ENCODE results near the gene GRID1. TPM values are rescaled to one million over a fixed set of nuclear protein-coding genes. Genes with fewer than 3 reads are reported as not detected.

The GRID1 gene
- total RNA-seq, 2 donors from 2014 or later: not detected

- no peaks in the 10 kb centered on the region for H3K4me1 Mint-ChIP-seq (ENCODE audit: low read depth in 2 of 2)
- no peak for ATAC-seq
Observed at GRCh38 chr10:86254081-86254480, 112.5 kb downstream of the GRID1 start.

DNA sequence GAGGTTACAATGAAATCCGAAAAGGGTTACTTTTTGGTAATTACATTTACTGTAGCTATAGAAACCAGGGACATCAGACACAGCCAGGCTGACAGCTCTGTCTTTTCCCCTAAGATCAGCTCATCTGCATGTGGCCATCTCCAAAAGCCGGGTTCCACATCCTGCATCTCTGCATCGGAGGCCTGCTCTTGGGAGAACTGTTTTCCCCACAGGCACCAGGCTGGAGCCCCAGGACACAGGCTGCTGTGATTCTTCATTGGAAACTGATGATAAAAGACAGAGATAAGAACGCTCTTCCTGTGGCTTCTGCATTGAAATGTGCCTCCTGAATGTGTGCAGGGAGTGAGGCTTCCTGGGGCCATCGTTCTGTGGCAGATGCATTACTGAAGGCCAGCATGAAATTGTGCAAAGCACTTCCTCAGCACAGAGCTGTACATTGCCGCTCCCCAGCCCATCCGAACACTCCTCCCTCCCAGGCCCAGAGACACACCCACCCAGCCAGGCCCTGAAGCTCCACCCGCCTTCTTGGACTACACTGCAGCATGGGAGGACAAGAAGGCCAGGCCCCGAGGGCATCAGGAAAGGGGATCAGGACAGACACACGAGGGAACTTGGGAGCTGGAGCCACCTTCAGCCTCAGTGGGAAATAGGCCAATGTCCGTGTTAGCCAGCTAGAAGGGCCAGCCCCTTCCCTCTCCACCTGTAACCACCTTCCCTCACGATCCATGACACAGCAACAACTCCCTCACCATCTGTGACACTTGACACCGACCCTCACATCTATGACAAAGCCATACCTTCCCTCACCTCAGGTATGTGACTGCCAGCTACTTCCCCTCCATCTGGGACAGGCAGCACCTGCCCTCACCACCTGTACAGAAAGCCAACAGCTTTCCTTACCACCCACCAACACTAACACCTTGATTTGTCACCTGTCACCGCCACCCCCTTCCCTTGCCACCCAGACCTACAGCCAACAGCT is 113.2 kb downstream of the GRID1 start:
- Mint-ChIP-seq H3K4me1 (ENCODE audit: low read depth in 2 of 2) (no peaks in the 10 kb centered on the region), H3K27ac (no peak overlapping the region), H3K36me3 (no peaks in the 10 kb centered on the region), H3K27me3 (peaks cover 11 to 14% of the 10 kb centered on the region in 2 donors), H3K9me3 (no peaks in the 10 kb centered on the region), H3K4me3 (no peak overlapping the region)
- DNase-seq (ENCODE audit: low spot score) (peak; percentile 39), ATAC-seq (peak in 1 of 2 donors; percentile 14)

More at GRCh38 chr10:86254081-86254480, 112.5 kb downstream of the GRID1 start:
- Mint-ChIP-seq H3K9me3 (no peaks in the 10 kb centered on the region), H3K36me3 (no peaks in the 10 kb centered on the region), H3K4me3 (no peak overlapping the region), H3K27ac (no peak overlapping the region), H3K27me3 (peaks cover 11 to 14% of the 10 kb centered on the region in 2 donors)
- peak; percentile 22 for DNase-seq (ENCODE audit: low spot score)

- Mint-ChIP-seq H3K9me3 (no peaks in the 10 kb centered on the region), H3K27me3 (peaks cover 10 to 13% of the 10 kb centered on the region in 2 donors), H3K4me1 (ENCODE audit: low read depth in 2 of 2) (no peaks in the 10 kb centered on the region), H3K4me3 (no peak overlapping the region), H3K36me3 (no peaks in the 10 kb centered on the region), H3K27ac (no peak overlapping the region)
- DNase-seq (ENCODE audit: low spot score) (peak; percentile 12), ATAC-seq (no peak)
Observed at GRCh38 chr10:86252556-86252955, 114.0 kb downstream of the GRID1 start.

DNA sequence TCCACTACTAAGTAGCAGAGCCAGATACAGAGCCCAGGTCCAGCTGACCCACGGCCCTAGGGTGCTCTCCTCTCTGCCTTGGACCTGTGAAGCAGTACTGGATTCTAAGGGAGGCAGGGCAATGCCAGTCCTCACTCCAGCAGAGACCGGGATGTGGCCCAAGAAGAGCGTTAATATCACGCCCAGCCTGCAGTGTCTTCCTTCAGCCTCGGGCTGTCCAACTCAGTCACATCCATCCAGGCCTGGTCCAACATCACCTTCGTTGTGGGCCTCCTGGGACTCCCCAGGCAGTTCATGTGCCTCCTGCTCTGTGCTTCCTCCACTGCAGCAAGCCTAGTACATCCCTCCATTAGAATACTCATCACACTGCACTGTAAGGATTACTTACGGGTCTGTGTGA is 114.5 kb downstream of the GRID1 start:
- H3K36me3 Mint-ChIP-seq: no peaks in the 10 kb centered on the region
- H3K27ac Mint-ChIP-seq: no peak overlapping the region
- ATAC-seq (no peak), DNase-seq (ENCODE audit: low spot score) (peak; percentile 10)
- H3K4me3 Mint-ChIP-seq: no peak overlapping the region
- no peaks in the 10 kb centered on the region for H3K4me1 Mint-ChIP-seq (ENCODE audit: low read depth in 2 of 2)
- H3K9me3 Mint-ChIP-seq: no peaks in the 10 kb centered on the region
- H3K27me3 Mint-ChIP-seq: peaks cover 5 to 13% of the 10 kb centered on the region in 2 donors

GRCh38 chr10:86251426-86251825 is 115.2 kb downstream of the GRID1 start:
- ATAC-seq (no peak), DNase-seq (ENCODE audit: low spot score) (peak; percentile 34)
- Mint-ChIP-seq H3K27ac (no peak overlapping the region), H3K36me3 (no peaks in the 10 kb centered on the region), H3K4me1 (ENCODE audit: low read depth in 2 of 2) (no peaks in the 10 kb centered on the region), H3K9me3 (no peaks in the 10 kb centered on the region), H3K27me3 (peaks cover 4 to 15% of the 10 kb centered on the region in 2 donors), H3K4me3 (no peak overlapping the region)

GRCh38 chr10:86250399-86250798 is 116.2 kb downstream of the GRID1 start:
- no peaks in the 10 kb centered on the region for H3K9me3 Mint-ChIP-seq
- no peak for ATAC-seq

GRCh38 chr10:86249794-86250193 is 116.8 kb downstream of the GRID1 start:
- no peaks in the 10 kb centered on the region for H3K36me3 Mint-ChIP-seq

More at GRCh38 chr10:86250399-86250798, 116.2 kb downstream of the GRID1 start:
- Mint-ChIP-seq H3K27me3 (peaks cover 5 to 15% of the 10 kb centered on the region in 2 donors), H3K4me3 (no peak overlapping the region), H3K4me1 (ENCODE audit: low read depth in 2 of 2) (no peaks in the 10 kb centered on the region), H3K36me3 (no peaks in the 10 kb centered on the region), H3K27ac (no peak overlapping the region)
- peak; percentile 42 for DNase-seq (ENCODE audit: low spot score)

DNA sequence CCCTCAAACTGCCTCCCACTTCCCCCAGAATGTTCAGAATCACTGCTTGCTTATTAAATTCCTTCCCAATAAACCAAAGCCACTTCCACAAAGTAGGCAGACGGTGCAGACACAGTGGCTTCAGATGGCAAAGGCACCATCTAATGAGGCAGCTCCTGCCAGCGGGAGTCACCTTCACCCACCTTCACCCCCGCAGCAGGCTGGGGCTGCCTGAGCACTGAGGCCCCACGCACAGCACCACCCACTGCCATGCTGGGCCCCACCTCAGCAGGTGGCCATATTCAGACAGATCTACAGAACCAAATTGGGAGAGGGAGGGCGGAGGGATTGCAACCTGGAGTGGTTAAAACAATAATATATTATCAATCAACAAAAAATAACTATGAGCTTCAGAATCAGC is 118.5 kb downstream of the GRID1 start:
- Mint-ChIP-seq H3K27ac (no peak overlapping the region), H3K27me3 (peaks cover 3 to 9% of the 10 kb centered on the region in 2 donors), H3K36me3 (no peaks in the 10 kb centered on the region), H3K4me1 (ENCODE audit: low read depth in 2 of 2) (no peaks in the 10 kb centered on the region), H3K9me3 (no peaks in the 10 kb centered on the region), H3K4me3 (no peak overlapping the region)
- ATAC-seq (no peak), DNase-seq (ENCODE audit: low spot score) (no peak)

More at GRCh38 chr10:86249794-86250193, 116.8 kb downstream of the GRID1 start:
- Mint-ChIP-seq H3K9me3 (no peaks in the 10 kb centered on the region), H3K27ac (no peak overlapping the region), H3K4me3 (no peak overlapping the region), H3K4me1 (ENCODE audit: low read depth in 2 of 2) (no peaks in the 10 kb centered on the region), H3K27me3 (peaks cover 7 to 15% of the 10 kb centered on the region in 2 donors)
- ATAC-seq: no peak
- no peak for DNase-seq (ENCODE audit: low spot score)

- ATAC-seq (no peak), DNase-seq (ENCODE audit: low spot score) (no peak)
- Mint-ChIP-seq H3K27ac (no peak overlapping the region), H3K4me3 (no peak overlapping the region), H3K36me3 (no peaks in the 10 kb centered on the region), H3K4me1 (ENCODE audit: low read depth in 2 of 2) (no peaks in the 10 kb centered on the region), H3K27me3 (peaks cover 3 to 9% of the 10 kb centered on the region in 2 donors), H3K9me3 (no peaks in the 10 kb centered on the region)
Observed at GRCh38 chr10:86247588-86247987, 119.0 kb downstream of the GRID1 start.

- no peak for DNase-seq (ENCODE audit: low spot score)
- no peaks in the 10 kb centered on the region for H3K36me3 Mint-ChIP-seq
- no peak overlapping the region for H3K27ac Mint-ChIP-seq
- peaks cover 3 to 9% of the 10 kb centered on the region in 2 donors for H3K27me3 Mint-ChIP-seq
- no peaks in the 10 kb centered on the region for H3K9me3 Mint-ChIP-seq
- H3K4me3 Mint-ChIP-seq: no peak overlapping the region
- ATAC-seq: no peak
- no peaks in the 10 kb centered on the region for H3K4me1 Mint-ChIP-seq (ENCODE audit: low read depth in 2 of 2)
Observed at GRCh38 chr10:86247073-86247472, 119.5 kb downstream of the GRID1 start.

- no peak for DNase-seq (ENCODE audit: low spot score)
- Mint-ChIP-seq H3K4me3 (no peak overlapping the region), H3K4me1 (ENCODE audit: low read depth in 2 of 2) (no peaks in the 10 kb centered on the region), H3K36me3 (no peaks in the 10 kb centered on the region), H3K9me3 (no peaks in the 10 kb centered on the region), H3K27ac (no peak overlapping the region), H3K27me3 (peaks cover 3 to 9% of the 10 kb centered on the region in 2 donors)
- ATAC-seq: no peak
Observed at GRCh38 chr10:86246279-86246940, 120.2 kb downstream of the GRID1 start.

DNA sequence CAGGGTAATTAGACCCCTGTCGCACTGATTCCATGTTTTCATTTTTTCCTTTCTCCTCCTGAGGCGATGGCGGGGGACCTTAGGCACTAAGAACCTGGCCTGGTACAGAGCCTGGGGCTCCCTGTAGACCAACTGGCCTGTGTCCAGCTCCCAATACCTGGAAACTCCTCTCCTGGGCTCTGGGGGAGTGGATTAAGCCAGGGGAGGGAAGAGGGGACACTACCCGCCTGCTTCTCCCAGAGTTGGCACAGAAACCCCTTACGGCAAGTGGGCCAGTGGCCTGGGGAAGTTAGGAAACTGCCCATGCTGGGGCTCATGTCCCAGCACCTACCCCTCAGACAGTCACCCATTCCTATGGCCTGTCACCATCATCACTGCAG is 121.6 kb downstream of the GRID1 start:
- H3K4me3 Mint-ChIP-seq: no peak overlapping the region
- ATAC-seq (no peak), DNase-seq (ENCODE audit: low spot score) (no peak)
- H3K4me1 Mint-ChIP-seq (ENCODE audit: low read depth in 2 of 2): no peaks in the 10 kb centered on the region
- H3K9me3 Mint-ChIP-seq: no peaks in the 10 kb centered on the region
- H3K36me3 Mint-ChIP-seq: no peaks in the 10 kb centered on the region
- H3K27ac Mint-ChIP-seq: no peak overlapping the region
- peaks cover 3 to 9% of the 10 kb centered on the region in 2 donors for H3K27me3 Mint-ChIP-seq

DNA sequence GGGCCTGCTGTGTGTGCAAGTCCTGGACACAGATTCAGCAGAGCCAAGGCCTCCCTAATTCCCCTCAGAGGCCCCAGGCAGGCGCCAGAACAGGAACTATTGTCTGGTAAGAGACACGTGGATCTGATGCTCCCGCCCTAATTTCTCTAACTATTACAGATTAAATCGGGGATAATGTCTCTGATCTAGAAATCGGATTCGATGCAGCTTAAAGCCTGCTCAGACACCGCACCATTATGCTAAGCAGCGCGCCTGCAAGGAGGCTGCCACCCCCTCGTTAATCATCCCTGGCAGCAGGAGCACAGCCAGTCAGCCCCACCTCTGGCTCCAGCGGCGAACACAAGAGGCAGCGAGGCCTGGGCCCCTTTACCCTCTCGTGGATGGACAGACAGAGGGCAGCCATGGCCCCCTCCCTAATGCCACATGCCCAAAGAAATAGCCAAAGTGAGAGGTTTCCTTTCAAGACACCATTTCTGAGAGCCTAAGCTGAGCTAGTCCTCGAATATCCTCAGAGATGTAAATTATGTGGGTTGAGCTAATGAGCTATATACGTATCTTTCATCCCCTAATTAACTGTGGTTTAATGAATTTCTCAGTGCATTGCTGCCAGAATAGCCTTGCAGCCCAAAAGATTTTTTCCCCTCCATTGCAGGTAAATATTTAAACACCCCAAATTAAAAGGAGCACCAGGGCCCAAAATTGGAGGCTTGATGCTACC is 122.1 kb downstream of the GRID1 start:
- Mint-ChIP-seq H3K4me3 (no peak overlapping the region), H3K36me3 (no peaks in the 10 kb centered on the region), H3K9me3 (no peaks in the 10 kb centered on the region), H3K4me1 (ENCODE audit: low read depth in 2 of 2) (no peaks in the 10 kb centered on the region), H3K27me3 (peaks cover 3 to 9% of the 10 kb centered on the region in 2 donors), H3K27ac (no peak overlapping the region)
- DNase-seq (ENCODE audit: low spot score): no peak
- ATAC-seq: no peak
